GM23248 (cell line): ENCODE results near the gene CD9.

Source experiments
- EZH2 ChIP-seq: fragments of 200-600 bp; sonication (generic); IDR thresholded peaks from 2 replicates; pipeline ENCODE4 v1.6.1; 2018; ENCODE audit warnings: antibody characterized with exemption, mild to moderate bottlenecking; ENCODE audit not compliant: insufficient read depth, poor library complexity, severe bottlenecking
- EZH2phosphoT487 ChIP-seq: fragments of 200-600 bp; sonication (generic); IDR thresholded peaks from 2 replicates; pipeline ENCODE4 v1.6.1; 2018; ENCODE audit warnings: antibody characterized with exemption, moderate library complexity, mild to moderate bottlenecking, low read depth; ENCODE audit not compliant: insufficient read depth

- no peak for TF ChIP-seq EZH2
- peak; percentile 99 for TF ChIP-seq EZH2phosphoT487
Measured at GRCh38 chr12:6211421-6211869, 11.2 kb downstream of the CD9 start.
